ENCODE measurements around the gene NFYC. TPM values are rescaled to one million over a fixed set of nuclear protein-coding genes. Genes with fewer than 3 reads are reported as not detected.

The NFYC gene
- total RNA-seq, 1 experiment from 2014 or later: 83.0 TPM

- no peak for DNase-seq (ENCODE audit: low spot score)
- Histone ChIP-seq H3K9me3 (ENCODE audit: low read depth, low read length, poor library complexity, severe bottlenecking) (no peaks in the 10 kb centered on the region), H3K36me3 (ENCODE audit: insufficient read depth, low read length, poor library complexity, severe bottlenecking) (no peaks in the 10 kb centered on the region), H3K4me1 (ENCODE audit: insufficient read depth, low read length, poor library complexity, severe bottlenecking) (no peaks in the 10 kb centered on the region), H3K27me3 (replicated peaks; ENCODE audit: insufficient read depth, low read depth, low read length, poor library complexity) (no peaks in the 10 kb centered on the region), H3K4me3 (ENCODE audit: low read depth, low read length, poor library complexity, severe bottlenecking) (no peak overlapping the region), H3K27ac (ENCODE audit: low read depth, low read length, poor library complexity, severe bottlenecking) (no peak overlapping the region)
- no TSS peak for BruUV-seq (replicated peaks)
- CTCF ChIA-PET: no interaction called here
- POLR2A ChIA-PET (ENCODE audit: low non-redundant PET): no interaction called here
- intact Hi-C loops (cut with micrococcal nuclease; ENCODE audit: unreplicated experiment): no loop called here
- TF ChIP-seq CTCF (conservative IDR thresholded peaks at IDR 0.05; ENCODE audit: low read depth, low read length) (no peak), EZH2 (IDR thresholded peaks at IDR 0.05; ENCODE audit: borderline replicate concordance, low read depth, low read length, poor library complexity, severe bottlenecking) (no peak)
Observed at GRCh38 chr1:40732756-40733301, 41.3 kb downstream of the NFYC start.

DNA sequence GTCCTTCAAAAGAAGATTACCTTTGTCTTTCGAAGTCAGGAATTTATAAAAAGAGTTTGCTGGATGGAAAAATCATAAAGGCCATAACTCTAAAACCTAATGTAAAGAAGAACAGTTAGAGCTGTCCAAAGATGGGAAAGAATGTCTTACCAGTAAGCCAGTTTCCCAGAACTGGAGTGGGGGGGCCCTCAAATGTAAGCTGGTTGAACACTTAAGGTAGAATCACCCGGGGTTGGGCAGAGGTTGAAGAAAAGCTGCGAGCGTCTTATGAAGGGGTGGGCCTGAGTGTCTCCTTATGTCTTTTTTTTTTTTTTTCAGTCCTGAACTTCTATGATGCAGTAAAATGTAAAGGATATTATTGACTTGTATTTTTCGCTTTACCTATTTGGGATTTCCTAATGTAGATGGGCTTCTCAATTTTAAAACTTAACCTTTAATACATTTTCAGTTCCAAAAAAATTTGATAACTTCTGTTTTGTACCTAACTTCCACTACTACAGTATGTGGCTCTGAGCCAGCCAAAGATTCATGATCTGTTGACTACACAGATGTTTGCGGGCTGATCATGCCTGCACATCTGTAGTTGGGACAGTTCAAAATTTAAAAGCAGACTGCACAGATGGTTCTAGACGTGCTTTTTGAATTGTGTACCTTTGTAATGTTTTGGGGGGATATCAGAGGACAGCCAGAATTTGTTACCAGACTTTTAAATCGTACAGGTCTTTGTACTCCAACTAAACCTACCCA is 43.6 kb downstream of the NFYC start:
- no TSS peak for BruUV-seq (replicated peaks)
- DNase-seq (ENCODE audit: low spot score): no peak
- no peaks in the 10 kb centered on the region for H3K27me3 ChIP-seq (replicated peaks; ENCODE audit: insufficient read depth, low read depth, low read length, poor library complexity)
- no peaks in the 10 kb centered on the region for H3K9me3 ChIP-seq (ENCODE audit: low read depth, low read length, poor library complexity, severe bottlenecking)
- POLR2A ChIA-PET (ENCODE audit: low non-redundant PET): no interaction called here
- CTCF ChIA-PET: no interaction called here
- peaks cover 8% of the 10 kb centered on the region for H3K36me3 ChIP-seq (ENCODE audit: insufficient read depth, low read length, poor library complexity, severe bottlenecking)
- H3K27ac ChIP-seq (ENCODE audit: low read depth, low read length, poor library complexity, severe bottlenecking): no peak overlapping the region
- H3K4me1 ChIP-seq (ENCODE audit: insufficient read depth, low read length, poor library complexity, severe bottlenecking): no peaks in the 10 kb centered on the region
- TF ChIP-seq EZH2 (IDR thresholded peaks at IDR 0.05; ENCODE audit: borderline replicate concordance, low read depth, low read length, poor library complexity, severe bottlenecking) (no peak), CTCF (conservative IDR thresholded peaks at IDR 0.05; ENCODE audit: low read depth, low read length) (no peak)
- H3K4me3 ChIP-seq (ENCODE audit: low read depth, low read length, poor library complexity, severe bottlenecking): no peak overlapping the region
- intact Hi-C loops (cut with micrococcal nuclease; ENCODE audit: unreplicated experiment): no loop called here

- intact Hi-C loops (cut with micrococcal nuclease; ENCODE audit: unreplicated experiment): no loop called here
- Histone ChIP-seq H3K27ac (ENCODE audit: low read depth, low read length, poor library complexity, severe bottlenecking) (no peak overlapping the region), H3K4me1 (ENCODE audit: insufficient read depth, low read length, poor library complexity, severe bottlenecking) (no peaks in the 10 kb centered on the region), H3K4me3 (ENCODE audit: low read depth, low read length, poor library complexity, severe bottlenecking) (no peak overlapping the region), H3K9me3 (ENCODE audit: low read depth, low read length, poor library complexity, severe bottlenecking) (no peaks in the 10 kb centered on the region), H3K27me3 (replicated peaks; ENCODE audit: insufficient read depth, low read depth, low read length, poor library complexity) (no peaks in the 10 kb centered on the region), H3K36me3 (ENCODE audit: insufficient read depth, low read length, poor library complexity, severe bottlenecking) (peaks cover 10% of the 10 kb centered on the region)
- DNase-seq (ENCODE audit: low spot score): peak; percentile 24
- BruUV-seq (replicated peaks): no TSS peak
- ChIA-PET POLR2A (ENCODE audit: low non-redundant PET) (no interaction called here), CTCF (no interaction called here)
- TF ChIP-seq EZH2 (IDR thresholded peaks at IDR 0.05; ENCODE audit: borderline replicate concordance, low read depth, low read length, poor library complexity, severe bottlenecking) (no peak), CTCF (conservative IDR thresholded peaks at IDR 0.05; ENCODE audit: low read depth, low read length) (no peak)
Observed at GRCh38 chr1:40736085-40736531, 44.6 kb downstream of the NFYC start.
